ENCODE data around the gene QPCTL. TPM values are rescaled to one million over a fixed set of nuclear protein-coding genes. Genes with fewer than 3 reads are reported as not detected.

QPCTL gene
- total and polyA plus RNA-seq, 9 of the 15 experiments (the other 6 are each of a cell fraction or from before 2014, with no cell fraction given) = 0.99 to 31.3 (median 12.7) TPM

DNA sequence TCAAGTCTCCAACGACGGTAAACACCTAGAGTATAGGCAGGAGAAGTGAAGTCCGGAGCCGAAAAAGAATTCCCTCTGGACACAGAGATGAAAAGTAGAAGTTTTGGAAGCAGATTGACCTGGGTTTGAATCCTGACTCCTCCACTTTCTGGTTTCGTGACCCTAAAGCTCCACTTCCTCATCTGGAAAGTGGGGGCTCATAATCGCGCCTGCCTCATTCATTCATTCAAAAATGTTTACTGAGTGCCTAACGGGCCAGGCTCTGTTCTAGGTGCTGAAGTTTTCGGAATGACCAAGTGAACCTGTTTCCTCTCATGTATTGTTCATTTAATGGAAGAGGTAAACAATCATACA, 46.1 kb upstream of the QPCTL start (continued):
- TF ChIP-seq ZNF740 (CRISPR knock-in tag; IDR thresholded peaks at IDR 0.05) = no peak
- no peak for TF ChIP-seq ZNF740 (tag; IDR thresholded peaks at IDR 0.05)
- no peak for TF ChIP-seq ETV6 (IDR thresholded peaks at IDR 0.05; ENCODE audit: borderline replicate concordance in 1 of 2, low read depth in 2 of 2, low read length in 1 of 2)
- TF ChIP-seq ETV6 (CRISPR knock-in tag; IDR thresholded peaks at IDR 0.05; ENCODE audit: borderline replicate concordance) = no peak
- TF ChIP-seq, protein P1, sequence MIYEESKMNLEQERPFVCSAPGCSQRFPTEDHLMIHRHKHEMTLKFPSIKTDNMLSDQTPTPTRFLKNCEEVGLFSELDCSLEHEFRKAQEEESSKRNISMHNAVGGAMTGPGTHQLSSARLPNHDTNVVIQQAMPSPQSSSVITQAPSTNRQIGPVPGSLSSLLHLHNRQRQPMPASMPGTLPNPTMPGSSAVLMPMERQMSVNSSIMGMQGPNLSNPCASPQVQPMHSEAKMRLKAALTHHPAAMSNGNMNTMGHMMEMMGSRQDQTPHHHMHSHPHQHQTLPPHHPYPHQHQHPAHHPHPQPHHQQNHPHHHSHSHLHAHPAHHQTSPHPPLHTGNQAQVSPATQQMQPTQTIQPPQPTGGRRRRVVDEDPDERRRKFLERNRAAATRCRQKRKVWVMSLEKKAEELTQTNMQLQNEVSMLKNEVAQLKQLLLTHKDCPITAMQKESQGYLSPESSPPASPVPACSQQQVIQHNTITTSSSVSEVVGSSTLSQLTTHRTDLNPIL (CRISPR knock-in tag; IDR thresholded peaks at IDR 0.05) = no peak
- no peak for TF ChIP-seq KLF6 (CRISPR knock-in tag; IDR thresholded peaks at IDR 0.05; ENCODE audit: borderline replicate concordance)
- TF ChIP-seq SMARCE1 (IDR thresholded peaks at IDR 0.05) = no peak
- TF ChIP-seq ZBTB1 (CRISPR knock-in tag; IDR thresholded peaks at IDR 0.05; ENCODE audit: borderline replicate concordance, low read depth) = no peak
- TF ChIP-seq SP1 (CRISPR knock-in tag; IDR thresholded peaks at IDR 0.05) = no peak
- TF ChIP-seq ILK (tag; IDR thresholded peaks at IDR 0.05; ENCODE audit: borderline replicate concordance, low read depth) = no peak
- no peak for TF ChIP-seq FOSL1 (tag; conservative IDR thresholded peaks at IDR 0.05)
- TF ChIP-seq, protein P2, sequence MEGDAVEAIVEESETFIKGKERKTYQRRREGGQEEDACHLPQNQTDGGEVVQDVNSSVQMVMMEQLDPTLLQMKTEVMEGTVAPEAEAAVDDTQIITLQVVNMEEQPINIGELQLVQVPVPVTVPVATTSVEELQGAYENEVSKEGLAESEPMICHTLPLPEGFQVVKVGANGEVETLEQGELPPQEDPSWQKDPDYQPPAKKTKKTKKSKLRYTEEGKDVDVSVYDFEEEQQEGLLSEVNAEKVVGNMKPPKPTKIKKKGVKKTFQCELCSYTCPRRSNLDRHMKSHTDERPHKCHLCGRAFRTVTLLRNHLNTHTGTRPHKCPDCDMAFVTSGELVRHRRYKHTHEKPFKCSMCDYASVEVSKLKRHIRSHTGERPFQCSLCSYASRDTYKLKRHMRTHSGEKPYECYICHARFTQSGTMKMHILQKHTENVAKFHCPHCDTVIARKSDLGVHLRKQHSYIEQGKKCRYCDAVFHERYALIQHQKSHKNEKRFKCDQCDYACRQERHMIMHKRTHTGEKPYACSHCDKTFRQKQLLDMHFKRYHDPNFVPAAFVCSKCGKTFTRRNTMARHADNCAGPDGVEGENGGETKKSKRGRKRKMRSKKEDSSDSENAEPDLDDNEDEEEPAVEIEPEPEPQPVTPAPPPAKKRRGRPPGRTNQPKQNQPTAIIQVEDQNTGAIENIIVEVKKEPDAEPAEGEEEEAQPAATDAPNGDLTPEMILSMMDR (IDR thresholded peaks at IDR 0.05 in 2 of 3, conservative IDR thresholded peaks at IDR 0.05 in 1 of 3; ENCODE audit: insufficient read depth in 2 of 3, low read depth in 1 of 3, low read length in 3 of 3) = no peak
- no peak for TF ChIP-seq PHF20 (IDR thresholded peaks at IDR 0.05; ENCODE audit: partially characterized antibody)
- no peak for TF ChIP-seq IRF2 (CRISPR knock-in tag; IDR thresholded peaks at IDR 0.05)
- TF ChIP-seq IFI16 (CRISPR knock-in tag; IDR thresholded peaks at IDR 0.05) = no peak
- no peak for TF ChIP-seq ZNF444 (CRISPR knock-in tag; IDR thresholded peaks at IDR 0.05)
- no peak for TF ChIP-seq HDAC2 (IDR thresholded peaks at IDR 0.05)
- no peak for TF ChIP-seq CUX1 (CRISPR knock-in tag; IDR thresholded peaks at IDR 0.05)
- TF ChIP-seq ZNF384 (IDR thresholded peaks at IDR 0.05; ENCODE audit: low read depth, low read length) = no peak
- no peak for TF ChIP-seq SRSF7 (optimal IDR thresholded peaks at IDR 0.05; ENCODE audit: low read depth, low read length)
- TF ChIP-seq GATAD2A (IDR thresholded peaks at IDR 0.05) = no peak; the same call in 1 of the 2 replicates

Data from K562 (cell line).